ENCODE results near the gene ENOX1.

GRCh38 chr13:43482641-43483040, 304.1 kb downstream of the ENOX1 start:
- no peak for TF ChIP-seq POLR2AphosphoS5 (IDR thresholded peaks at IDR 0.05; ENCODE audit: low read depth, low read length)
- TF ChIP-seq CTCF (IDR thresholded peaks at IDR 0.05; ENCODE audit: control extremely low read depth in 1 of 3, insufficient read depth in 1 of 3, low read depth in 1 of 3, low read length in 3 of 3), result no peak
- TF ChIP-seq EZH2 (IDR thresholded peaks at IDR 0.05; ENCODE audit: low read depth, low read length, severe bottlenecking), result no peak
- TF ChIP-seq RXRA (IDR thresholded peaks at IDR 0.05; ENCODE audit: insufficient read depth, low read depth, low read length), result no peak
- TF ChIP-seq POLR2A (IDR thresholded peaks at IDR 0.05; ENCODE audit: control extremely low read depth in 1 of 2, low read depth in 2 of 2, low read length in 2 of 2), result no peak
- no peak for TF ChIP-seq RAD21 (IDR thresholded peaks at IDR 0.05 in 1 of 2, conservative IDR thresholded peaks at IDR 0.05 in 1 of 2; ENCODE audit: low read depth in 2 of 2, low read length in 2 of 2)
- no peak for TF ChIP-seq SIN3A (conservative IDR thresholded peaks at IDR 0.05 in 1 of 2, IDR thresholded peaks at IDR 0.05 in 1 of 2; ENCODE audit: low read depth in 1 of 2, low read length in 2 of 2)
- TF ChIP-seq YY1 (IDR thresholded peaks at IDR 0.05; ENCODE audit: low read depth, low read length), result no peak
- TF ChIP-seq TAF1 (IDR thresholded peaks at IDR 0.05; ENCODE audit: low read depth, low read length), result no peak
- no peak for TF ChIP-seq SRF (IDR thresholded peaks at IDR 0.05; ENCODE audit: low read depth, low read length)
- TF ChIP-seq RFX5 (IDR thresholded peaks at IDR 0.05; ENCODE audit: borderline replicate concordance, low read depth, low read length), result no peak
- no peak for TF ChIP-seq CBX5 (IDR thresholded peaks at IDR 0.05; ENCODE audit: low read depth, low read length)
- no peak for TF ChIP-seq JUND (IDR thresholded peaks at IDR 0.05; ENCODE audit: low read length)

Data from H1 (cell line).